Esophagus muscularis mucosa (tissue), 3 donors: ENCODE measurements around the gene WDFY3.

ENCODE experiments used
- POLR2A ChIP-seq: fragments of 450-650 bp; IDR thresholded peaks from one replicate; pipeline ENCODE4 v1.6.1; 2017; ENCODE audit warnings: antibody characterized with exemption, moderate library complexity, mild to moderate bottlenecking, low read depth
- POLR2AphosphoS5 ChIP-seq, 2 donors: sonication (generic); formaldehyde crosslinking; IDR thresholded peaks; one replicate each; pipeline ENCODE4 v1.6.1; 2017; ENCODE audit warnings: antibody characterized with exemption in 2 of 2
- TF ChIP-seq, protein P1 (sequence below), 3 experiments: fragments of 200-600 bp in 2 of 3; fragments of 450-650 bp in 1 of 3; sonication (generic) in 2 of 3; IDR thresholded peaks; one replicate each; pipeline ENCODE4 v1.5.1; 2017 to 2019; ENCODE audit warnings: antibody characterized with exemption in 3 of 3, mild to moderate bottlenecking in 2 of 3, moderate library complexity in 1 of 3

DNA sequence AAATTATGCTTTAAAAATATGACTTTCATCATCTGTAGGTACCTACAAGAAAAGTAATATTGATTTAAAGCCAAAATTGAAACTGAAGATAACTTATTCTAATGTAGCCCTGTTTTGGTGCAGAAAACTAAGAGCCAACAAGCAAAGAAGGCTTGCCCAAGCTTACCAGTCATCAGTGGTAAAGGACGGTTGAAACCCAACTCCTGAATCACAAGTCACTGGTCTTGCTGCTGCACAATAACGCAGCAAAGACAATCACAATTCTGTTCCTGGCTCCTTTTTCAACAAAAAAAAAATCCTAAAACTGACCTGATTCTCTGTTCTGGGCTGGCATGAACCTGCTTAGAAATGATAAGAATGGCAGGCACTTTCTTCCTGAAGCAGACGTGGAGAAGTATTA, 34.5 kb downstream of the WDFY3 start:
- TF ChIP-seq, protein P1, sequence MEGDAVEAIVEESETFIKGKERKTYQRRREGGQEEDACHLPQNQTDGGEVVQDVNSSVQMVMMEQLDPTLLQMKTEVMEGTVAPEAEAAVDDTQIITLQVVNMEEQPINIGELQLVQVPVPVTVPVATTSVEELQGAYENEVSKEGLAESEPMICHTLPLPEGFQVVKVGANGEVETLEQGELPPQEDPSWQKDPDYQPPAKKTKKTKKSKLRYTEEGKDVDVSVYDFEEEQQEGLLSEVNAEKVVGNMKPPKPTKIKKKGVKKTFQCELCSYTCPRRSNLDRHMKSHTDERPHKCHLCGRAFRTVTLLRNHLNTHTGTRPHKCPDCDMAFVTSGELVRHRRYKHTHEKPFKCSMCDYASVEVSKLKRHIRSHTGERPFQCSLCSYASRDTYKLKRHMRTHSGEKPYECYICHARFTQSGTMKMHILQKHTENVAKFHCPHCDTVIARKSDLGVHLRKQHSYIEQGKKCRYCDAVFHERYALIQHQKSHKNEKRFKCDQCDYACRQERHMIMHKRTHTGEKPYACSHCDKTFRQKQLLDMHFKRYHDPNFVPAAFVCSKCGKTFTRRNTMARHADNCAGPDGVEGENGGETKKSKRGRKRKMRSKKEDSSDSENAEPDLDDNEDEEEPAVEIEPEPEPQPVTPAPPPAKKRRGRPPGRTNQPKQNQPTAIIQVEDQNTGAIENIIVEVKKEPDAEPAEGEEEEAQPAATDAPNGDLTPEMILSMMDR (IDR thresholded peaks at IDR 0.05): no peak
- no peak for TF ChIP-seq POLR2A
- TF ChIP-seq POLR2AphosphoS5 (IDR thresholded peaks at IDR 0.05): no peak
